NCI-H1092 (cell line): ENCODE measurements around the gene SCAMP4.

Source experiments
- DNase-seq: peaks from one replicate; lab custom pipeline; 2025; lab: John Stamatoyannopoulos, UW

The SCAMP4 gene

DNA sequence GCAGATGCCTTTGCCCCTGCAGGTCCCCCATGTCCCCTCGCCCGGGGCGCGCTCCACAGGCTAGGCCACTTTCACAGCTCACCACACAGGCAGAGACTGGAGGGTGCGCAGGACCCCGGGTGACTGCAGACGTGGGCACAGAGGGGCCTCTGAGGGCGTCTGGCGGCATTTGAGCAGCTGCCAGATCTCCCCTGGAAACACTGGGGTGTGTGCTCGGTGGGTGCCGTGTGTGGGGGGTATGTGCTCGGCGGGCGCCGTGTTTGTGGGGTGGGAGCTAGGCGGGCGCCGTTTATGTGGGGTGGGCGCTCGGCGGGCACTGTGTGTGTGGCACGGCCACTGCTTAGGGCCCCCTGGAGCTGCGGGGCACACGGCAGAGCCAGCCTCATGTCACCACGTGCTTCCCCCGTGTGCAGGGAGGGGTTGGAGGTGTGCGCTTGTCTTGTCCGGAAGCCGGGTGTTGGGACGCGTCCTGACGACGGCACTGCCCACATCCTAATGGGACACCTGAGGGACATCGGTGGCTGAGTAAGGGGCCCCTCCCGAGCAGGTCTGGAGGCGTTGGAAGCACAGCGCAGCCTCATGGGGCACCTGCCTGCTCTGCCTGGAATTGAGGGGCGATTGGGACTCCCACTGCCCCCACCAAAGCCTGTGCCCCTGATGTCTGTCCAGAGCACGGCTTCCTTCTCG is 52.5 kb downstream of the SCAMP4 start:
- DNase-seq: no peak

GRCh38 chr19:1959928-1960589 is 54.9 kb downstream of the SCAMP4 start:
- DNase-seq: no peak

DNA sequence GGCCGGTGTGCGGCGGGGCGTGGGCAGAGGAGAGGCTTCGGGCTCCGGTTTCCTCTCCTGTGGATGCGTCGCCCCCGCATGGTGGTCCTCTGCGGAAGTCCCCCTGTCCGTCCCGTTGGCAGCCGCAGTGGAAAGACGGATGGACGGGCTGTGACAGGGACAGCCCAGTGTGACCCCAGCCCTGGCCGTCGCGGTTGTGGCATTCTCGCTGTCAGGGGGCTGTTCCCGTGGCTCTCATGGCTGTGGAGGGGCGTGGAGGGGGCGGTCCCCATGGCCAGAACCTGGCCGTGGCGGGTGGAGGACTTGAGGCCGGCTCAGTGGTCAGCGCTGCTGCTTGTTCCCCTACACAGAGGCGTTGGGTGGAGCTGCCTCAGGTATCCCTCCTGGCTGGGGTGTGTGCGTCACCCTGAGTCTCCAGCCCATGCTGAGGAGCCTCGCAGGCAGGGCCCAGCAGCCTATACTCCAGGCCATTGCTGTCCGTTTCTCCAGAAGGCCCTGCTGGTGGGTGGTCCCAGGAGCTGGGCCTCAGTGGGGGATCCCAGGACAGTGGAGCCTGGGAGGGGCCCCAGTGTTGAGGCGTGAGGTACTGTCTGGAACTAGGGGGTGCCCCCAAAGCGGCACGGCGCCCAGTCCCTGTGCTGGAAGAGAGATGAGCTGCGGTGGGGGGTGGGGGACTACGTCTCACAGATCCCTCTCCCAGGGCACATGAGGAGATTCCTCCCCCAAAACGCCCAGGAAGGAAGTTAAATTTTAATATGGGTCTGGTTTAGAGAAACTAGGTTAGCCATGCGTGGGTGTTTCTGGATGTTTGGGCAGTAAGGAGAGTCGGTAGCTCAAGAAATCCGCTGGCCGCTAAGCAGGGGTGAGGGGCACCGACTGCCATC is 56.0 kb downstream of the SCAMP4 start:
- no peak for DNase-seq

DNA sequence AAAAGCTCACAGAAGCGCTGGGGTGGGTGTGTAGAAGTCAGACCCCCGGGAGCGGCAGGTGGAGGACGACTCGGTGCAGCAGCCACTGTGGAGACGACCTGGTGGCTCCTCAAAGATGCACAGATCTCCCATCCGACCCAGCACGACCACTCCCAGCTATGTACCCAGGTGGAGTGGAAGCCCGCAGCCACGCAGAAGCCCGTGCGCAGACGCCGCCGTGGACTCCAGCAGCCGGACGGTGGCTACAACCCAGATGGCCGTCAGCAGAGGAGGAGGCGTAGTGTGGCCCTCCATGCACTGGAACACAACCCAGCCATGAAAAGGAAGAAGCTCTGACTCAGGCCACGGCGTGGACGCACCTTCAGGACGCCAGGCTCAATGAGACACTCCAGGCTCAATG is 57.5 kb downstream of the SCAMP4 start:
- DNase-seq: no peak

GRCh38 chr19:1967087-1967608 is 61.9 kb downstream of the SCAMP4 start:
- no peak for DNase-seq

GRCh38 chr19:1968279-1969175 is 63.3 kb downstream of the SCAMP4 start:
- no peak for DNase-seq

- no peak for DNase-seq
Measured at GRCh38 chr19:1969176-1970002, 64.2 kb downstream of the SCAMP4 start.

- DNase-seq: no peak
Measured at GRCh38 chr19:1970003-1970805, 65.0 kb downstream of the SCAMP4 start.

DNA sequence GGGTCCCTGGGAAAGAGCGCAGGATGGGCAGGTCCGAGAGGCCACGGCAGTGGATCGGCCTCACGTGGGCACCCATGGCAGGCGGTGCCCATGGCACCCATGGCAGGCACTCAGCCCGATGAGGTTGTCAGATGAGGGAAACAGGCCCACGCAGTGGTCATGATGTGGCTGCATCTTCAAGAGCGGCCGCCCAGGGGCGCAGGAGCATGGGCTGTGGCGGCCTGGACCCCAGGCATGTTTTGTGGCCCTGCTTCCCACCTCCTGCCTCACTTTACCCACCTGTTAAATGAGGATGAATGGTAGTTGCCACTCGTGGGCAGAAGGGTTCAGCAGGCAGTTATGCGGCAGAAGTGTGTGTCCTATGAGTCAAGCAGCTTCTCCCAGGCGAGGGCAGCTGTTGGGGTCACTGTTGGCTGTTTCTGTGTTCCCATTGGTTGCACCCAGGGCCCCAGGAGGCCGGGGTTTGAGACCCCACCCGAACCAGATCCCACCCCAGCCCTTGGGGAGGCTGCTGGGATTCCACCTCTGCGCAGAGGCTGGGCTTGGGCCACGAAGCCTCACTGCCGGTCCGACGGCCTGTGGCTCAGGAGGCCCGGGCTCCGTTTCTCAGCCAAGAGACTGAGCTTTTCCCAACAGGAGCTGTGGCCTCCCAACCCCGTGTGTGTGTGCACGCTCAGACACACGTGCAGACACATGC is 65.8 kb downstream of the SCAMP4 start:
- no peak for DNase-seq

- DNase-seq: no peak
Measured at GRCh38 chr19:1974381-1975161, 69.4 kb downstream of the SCAMP4 start.

GRCh38 chr19:1975162-1975480 is 69.9 kb downstream of the SCAMP4 start:
- DNase-seq: no peak
